A549 (cell line): Measurements from ENCODE around the gene GALT.

Experiments used
- BHLHE40 ChIP-seq: IDR thresholded peaks from 2 replicates; pipeline ENCODE4 v1.6.1; 2012; ENCODE audit warnings: low read depth, low read length, inconsistent platforms
- CEBPB ChIP-seq, 2 experiments: fragments of >200 bp in 1 of 2; sonication (Bioruptor Twin) in 1 of 2; formaldehyde crosslinking in 1 of 2; IDR thresholded peaks; 2 replicates each; pipeline ENCODE4 v1.6.1; 2012 to 2016
- KDM1A ChIP-seq: fragments of 200-600 bp; sonication (generic); IDR thresholded peaks from 2 replicates; pipeline ENCODE4 v1.6.1; 2016; ENCODE audit warnings: low read depth, mild to moderate bottlenecking
- MAFK ChIP-seq: fragments of 450-650 bp; IDR thresholded peaks from 2 replicates; pipeline ENCODE4 v1.6.1; 2014; ENCODE audit not compliant: partially characterized antibody
- NFE2L2 ChIP-seq: fragments of 150-350 bp; conservative IDR thresholded peaks from 2 replicates; pipeline ENCODE4 v1.6.1; 2014; ENCODE audit warnings: low read length
- NR3C1 ChIP-seq: fragments of >200 bp; sonication (Bioruptor Twin); formaldehyde crosslinking; IDR thresholded peaks from 3 replicates; pipeline ENCODE4 v1.6.1; 2017
- PHF8 ChIP-seq: fragments of 200-600 bp; sonication (generic); IDR thresholded peaks from 2 replicates; pipeline ENCODE4 v1.6.1; 2016; ENCODE audit warnings: low read depth, mild to moderate bottlenecking, antibody characterized with exemption, moderate library complexity, borderline replicate concordance
- POLR2A ChIP-seq: IDR thresholded peaks from 2 replicates; pipeline ENCODE4 v1.6.1; 2012; ENCODE audit warnings: mild to moderate bottlenecking, low read length
- RAD21 ChIP-seq, 2 experiments: fragments of >200 bp in 1 of 2; sonication (Bioruptor Twin) in 1 of 2; formaldehyde crosslinking in 1 of 2; IDR thresholded peaks in 1 of 2; conservative IDR thresholded peaks in 1 of 2; 2 replicates in 1 of 2; 3 replicates in 1 of 2; pipeline ENCODE4 v1.6.1; 2012 to 2018; ENCODE audit warnings: inconsistent platforms in 1 of 2
- RCOR1 ChIP-seq: fragments of 150-350 bp; IDR thresholded peaks from 2 replicates; pipeline ENCODE4 v1.6.1; 2014; ENCODE audit warnings: antibody characterized with exemption, low read length, low read depth
- TP53 ChIP-seq: fragments of 250-450 bp; sonication (Bioruptor Pico); IDR thresholded peaks from 2 replicates; pipeline ENCODE4 v1.5.0; 2021; ENCODE audit warnings: mild to moderate bottlenecking, moderate library complexity
- TF ChIP-seq, protein P1 (sequence below): fragments of 200-600 bp; sonication (generic); IDR thresholded peaks from 2 replicates; pipeline ENCODE4 v1.6.1; 2016; ENCODE audit warnings: antibody characterized with exemption, mild to moderate bottlenecking, moderate library complexity
- TF ChIP-seq, protein P2 (sequence below): fragments of >200 bp; sonication (Bioruptor Twin); formaldehyde crosslinking; IDR thresholded peaks from 3 replicates; pipeline ENCODE4 v1.5.1; 2016
- TF ChIP-seq, protein P3 (sequence below): fragments of 150-350 bp; IDR thresholded peaks from 2 replicates; pipeline ENCODE4 v1.6.1; 2014; ENCODE audit warnings: low read depth, mild to moderate bottlenecking, low read length

DNA sequence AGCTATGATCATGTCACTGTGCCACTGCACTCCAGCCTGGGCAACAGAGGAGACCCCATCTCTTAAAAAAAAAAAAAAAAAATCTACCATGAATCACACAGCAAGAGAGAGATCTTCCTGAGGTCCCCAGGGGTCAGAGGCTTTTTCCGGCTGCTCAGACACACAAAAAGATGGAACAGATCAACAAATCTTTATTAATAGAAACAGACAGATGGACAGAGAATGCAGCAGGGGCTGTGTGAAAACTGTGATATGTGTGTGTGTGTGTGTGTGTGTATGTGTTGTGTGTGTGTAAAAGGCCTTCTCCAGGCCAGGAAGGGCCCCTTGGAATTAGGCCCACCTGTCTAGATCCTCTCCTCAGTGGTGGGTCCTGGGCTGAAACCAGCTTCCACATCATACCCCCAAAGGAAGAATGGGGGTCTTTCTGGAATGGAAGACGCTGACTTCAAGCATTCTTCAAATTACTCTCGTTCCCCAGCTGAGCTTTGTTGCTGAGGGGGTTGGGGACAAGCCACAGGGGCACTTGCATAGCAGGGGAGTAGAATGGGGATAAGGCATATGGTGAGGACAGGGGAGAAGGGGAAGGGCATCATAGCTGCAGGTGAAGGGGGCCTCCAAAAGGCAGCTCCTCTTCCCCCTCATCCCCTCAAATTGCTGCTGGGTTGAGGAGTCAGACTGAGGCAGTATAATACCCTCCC is 11.8 kb upstream of the GALT start:
- no peak for TF ChIP-seq POLR2A
- TF ChIP-seq, protein P1, sequence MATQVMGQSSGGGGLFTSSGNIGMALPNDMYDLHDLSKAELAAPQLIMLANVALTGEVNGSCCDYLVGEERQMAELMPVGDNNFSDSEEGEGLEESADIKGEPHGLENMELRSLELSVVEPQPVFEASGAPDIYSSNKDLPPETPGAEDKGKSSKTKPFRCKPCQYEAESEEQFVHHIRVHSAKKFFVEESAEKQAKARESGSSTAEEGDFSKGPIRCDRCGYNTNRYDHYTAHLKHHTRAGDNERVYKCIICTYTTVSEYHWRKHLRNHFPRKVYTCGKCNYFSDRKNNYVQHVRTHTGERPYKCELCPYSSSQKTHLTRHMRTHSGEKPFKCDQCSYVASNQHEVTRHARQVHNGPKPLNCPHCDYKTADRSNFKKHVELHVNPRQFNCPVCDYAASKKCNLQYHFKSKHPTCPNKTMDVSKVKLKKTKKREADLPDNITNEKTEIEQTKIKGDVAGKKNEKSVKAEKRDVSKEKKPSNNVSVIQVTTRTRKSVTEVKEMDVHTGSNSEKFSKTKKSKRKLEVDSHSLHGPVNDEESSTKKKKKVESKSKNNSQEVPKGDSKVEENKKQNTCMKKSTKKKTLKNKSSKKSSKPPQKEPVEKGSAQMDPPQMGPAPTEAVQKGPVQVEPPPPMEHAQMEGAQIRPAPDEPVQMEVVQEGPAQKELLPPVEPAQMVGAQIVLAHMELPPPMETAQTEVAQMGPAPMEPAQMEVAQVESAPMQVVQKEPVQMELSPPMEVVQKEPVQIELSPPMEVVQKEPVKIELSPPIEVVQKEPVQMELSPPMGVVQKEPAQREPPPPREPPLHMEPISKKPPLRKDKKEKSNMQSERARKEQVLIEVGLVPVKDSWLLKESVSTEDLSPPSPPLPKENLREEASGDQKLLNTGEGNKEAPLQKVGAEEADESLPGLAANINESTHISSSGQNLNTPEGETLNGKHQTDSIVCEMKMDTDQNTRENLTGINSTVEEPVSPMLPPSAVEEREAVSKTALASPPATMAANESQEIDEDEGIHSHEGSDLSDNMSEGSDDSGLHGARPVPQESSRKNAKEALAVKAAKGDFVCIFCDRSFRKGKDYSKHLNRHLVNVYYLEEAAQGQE: no peak
- TF ChIP-seq TP53 (CRISPR knock-in tag): no peak
- TF ChIP-seq, protein P2, sequence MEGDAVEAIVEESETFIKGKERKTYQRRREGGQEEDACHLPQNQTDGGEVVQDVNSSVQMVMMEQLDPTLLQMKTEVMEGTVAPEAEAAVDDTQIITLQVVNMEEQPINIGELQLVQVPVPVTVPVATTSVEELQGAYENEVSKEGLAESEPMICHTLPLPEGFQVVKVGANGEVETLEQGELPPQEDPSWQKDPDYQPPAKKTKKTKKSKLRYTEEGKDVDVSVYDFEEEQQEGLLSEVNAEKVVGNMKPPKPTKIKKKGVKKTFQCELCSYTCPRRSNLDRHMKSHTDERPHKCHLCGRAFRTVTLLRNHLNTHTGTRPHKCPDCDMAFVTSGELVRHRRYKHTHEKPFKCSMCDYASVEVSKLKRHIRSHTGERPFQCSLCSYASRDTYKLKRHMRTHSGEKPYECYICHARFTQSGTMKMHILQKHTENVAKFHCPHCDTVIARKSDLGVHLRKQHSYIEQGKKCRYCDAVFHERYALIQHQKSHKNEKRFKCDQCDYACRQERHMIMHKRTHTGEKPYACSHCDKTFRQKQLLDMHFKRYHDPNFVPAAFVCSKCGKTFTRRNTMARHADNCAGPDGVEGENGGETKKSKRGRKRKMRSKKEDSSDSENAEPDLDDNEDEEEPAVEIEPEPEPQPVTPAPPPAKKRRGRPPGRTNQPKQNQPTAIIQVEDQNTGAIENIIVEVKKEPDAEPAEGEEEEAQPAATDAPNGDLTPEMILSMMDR: no peak
- TF ChIP-seq NR3C1: no peak
- no peak for TF ChIP-seq CEBPB (IDR thresholded peaks at IDR 0.05)
- no peak for TF ChIP-seq BHLHE40
- no peak for TF ChIP-seq NFE2L2
- TF ChIP-seq, protein P3, sequence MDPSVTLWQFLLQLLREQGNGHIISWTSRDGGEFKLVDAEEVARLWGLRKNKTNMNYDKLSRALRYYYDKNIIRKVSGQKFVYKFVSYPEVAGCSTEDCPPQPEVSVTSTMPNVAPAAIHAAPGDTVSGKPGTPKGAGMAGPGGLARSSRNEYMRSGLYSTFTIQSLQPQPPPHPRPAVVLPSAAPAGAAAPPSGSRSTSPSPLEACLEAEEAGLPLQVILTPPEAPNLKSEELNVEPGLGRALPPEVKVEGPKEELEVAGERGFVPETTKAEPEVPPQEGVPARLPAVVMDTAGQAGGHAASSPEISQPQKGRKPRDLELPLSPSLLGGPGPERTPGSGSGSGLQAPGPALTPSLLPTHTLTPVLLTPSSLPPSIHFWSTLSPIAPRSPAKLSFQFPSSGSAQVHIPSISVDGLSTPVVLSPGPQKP: no peak
- TF ChIP-seq RAD21 (conservative IDR thresholded peaks at IDR 0.05 in 1 of 2, IDR thresholded peaks at IDR 0.05 in 1 of 2): no peak
- no peak for TF ChIP-seq PHF8
- TF ChIP-seq KDM1A: no peak
- TF ChIP-seq MAFK: no peak
- TF ChIP-seq RCOR1: no peak
